GM23338 (cell line): ENCODE data around the gene SPRYD4.

Experiments used
- CREB1 ChIP-seq: fragments of 250-450 bp; sonication (Bioruptor Pico); IDR thresholded peaks from 2 replicates; pipeline ENCODE4 v1.5.0; 2020; ENCODE audit warnings: low read depth, mild to moderate bottlenecking, moderate library complexity
- CTCF ChIP-seq, 2 experiments: fragments of 200-600 bp in 1 of 2; sonication (generic) in 1 of 2; conservative IDR thresholded peaks; 2 replicates each; pipeline versions ENCODE4 v1.5.1 to v1.6.1; 2016 to 2017; ENCODE audit warnings: antibody characterized with exemption in 2 of 2, low read depth in 2 of 2, mild to moderate bottlenecking in 2 of 2, moderate library complexity in 1 of 2
- ETS1 ChIP-seq: IDR thresholded peaks from 2 replicates; pipeline ENCODE4 v1.6.1; 2016; ENCODE audit warnings: antibody characterized with exemption
- EZH2 ChIP-seq: fragments of 200-600 bp; sonication (generic); IDR thresholded peaks from one replicate; pipeline ENCODE4 v1.8.0; 2017; ENCODE audit warnings: antibody characterized with exemption, mild to moderate bottlenecking, low read depth; ENCODE audit not compliant: unreplicated experiment
- EZH2phosphoT487 ChIP-seq: fragments of 200-600 bp; sonication (generic); IDR thresholded peaks from one replicate; pipeline ENCODE4 v1.8.1; 2018; ENCODE audit warnings: antibody characterized with exemption; ENCODE audit not compliant: unreplicated experiment
- NANOG ChIP-seq: IDR thresholded peaks from 2 replicates; pipeline ENCODE4 v1.6.1; 2016; ENCODE audit warnings: antibody characterized with exemption, borderline replicate concordance
- POLR2AphosphoS5 ChIP-seq: IDR thresholded peaks from 2 replicates; pipeline ENCODE4 v1.6.1; 2016; ENCODE audit warnings: antibody characterized with exemption, low read depth
- STAT1 ChIP-seq: IDR thresholded peaks from one replicate; pipeline ENCODE4 v1.6.1; 2016; ENCODE audit warnings: antibody characterized with exemption; ENCODE audit not compliant: unreplicated experiment
- ZNF114 ChIP-seq: fragments of 250-450 bp; sonication (Bioruptor Pico); IDR thresholded peaks from 2 replicates; pipeline ENCODE4 v1.5.0; 2020; ENCODE audit warnings: mild to moderate bottlenecking, moderate library complexity
- ZNF331 ChIP-seq: fragments of 250-450 bp; sonication (Bioruptor Pico); IDR thresholded peaks from 2 replicates; pipeline ENCODE4 v1.5.0; 2020; ENCODE audit warnings: low read depth, mild to moderate bottlenecking, moderate library complexity
- TF ChIP-seq, protein P1 (sequence below): IDR thresholded peaks from one replicate; pipeline ENCODE4 v1.6.1; 2018; ENCODE audit warnings: antibody characterized with exemption; ENCODE audit not compliant: unreplicated experiment
- TF ChIP-seq, protein P2 (sequence below): fragments of 250-450 bp; sonication (Bioruptor Pico); IDR thresholded peaks from 2 replicates; pipeline ENCODE4 v1.5.0; 2020; ENCODE audit warnings: mild to moderate bottlenecking, moderate library complexity

DNA sequence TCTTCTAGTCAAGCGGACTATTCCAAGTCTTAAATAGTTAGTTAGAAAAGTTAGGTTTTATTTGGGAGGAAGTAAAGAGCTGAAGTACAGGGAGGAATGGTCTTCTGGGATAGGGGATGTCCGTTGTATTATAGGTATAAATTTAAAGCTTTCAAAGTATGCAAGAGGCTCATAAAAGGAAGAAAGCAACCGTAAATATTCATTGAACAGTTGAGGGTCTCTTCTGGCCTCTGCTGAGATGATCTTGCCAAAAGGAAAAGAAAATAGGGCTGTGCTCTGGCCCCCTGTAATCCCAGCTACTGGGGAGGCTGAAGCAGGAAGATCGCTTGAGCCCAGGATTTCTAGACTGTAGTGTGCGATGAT is 18.8 kb upstream of the SPRYD4 start:
- TF ChIP-seq CTCF (conservative IDR thresholded peaks at IDR 0.05; ENCODE audit: low read depth in 2 of 2) (no peak), CREB1 (CRISPR knock-in tag) (no peak), EZH2 (no peak), POLR2AphosphoS5 (no peak), EZH2phosphoT487 (no peak), ZNF331 (CRISPR knock-in tag) (no peak), STAT1 (no peak), ZNF114 (no peak), NANOG (no peak), ETS1 (no peak)
- TF ChIP-seq, protein P1, sequence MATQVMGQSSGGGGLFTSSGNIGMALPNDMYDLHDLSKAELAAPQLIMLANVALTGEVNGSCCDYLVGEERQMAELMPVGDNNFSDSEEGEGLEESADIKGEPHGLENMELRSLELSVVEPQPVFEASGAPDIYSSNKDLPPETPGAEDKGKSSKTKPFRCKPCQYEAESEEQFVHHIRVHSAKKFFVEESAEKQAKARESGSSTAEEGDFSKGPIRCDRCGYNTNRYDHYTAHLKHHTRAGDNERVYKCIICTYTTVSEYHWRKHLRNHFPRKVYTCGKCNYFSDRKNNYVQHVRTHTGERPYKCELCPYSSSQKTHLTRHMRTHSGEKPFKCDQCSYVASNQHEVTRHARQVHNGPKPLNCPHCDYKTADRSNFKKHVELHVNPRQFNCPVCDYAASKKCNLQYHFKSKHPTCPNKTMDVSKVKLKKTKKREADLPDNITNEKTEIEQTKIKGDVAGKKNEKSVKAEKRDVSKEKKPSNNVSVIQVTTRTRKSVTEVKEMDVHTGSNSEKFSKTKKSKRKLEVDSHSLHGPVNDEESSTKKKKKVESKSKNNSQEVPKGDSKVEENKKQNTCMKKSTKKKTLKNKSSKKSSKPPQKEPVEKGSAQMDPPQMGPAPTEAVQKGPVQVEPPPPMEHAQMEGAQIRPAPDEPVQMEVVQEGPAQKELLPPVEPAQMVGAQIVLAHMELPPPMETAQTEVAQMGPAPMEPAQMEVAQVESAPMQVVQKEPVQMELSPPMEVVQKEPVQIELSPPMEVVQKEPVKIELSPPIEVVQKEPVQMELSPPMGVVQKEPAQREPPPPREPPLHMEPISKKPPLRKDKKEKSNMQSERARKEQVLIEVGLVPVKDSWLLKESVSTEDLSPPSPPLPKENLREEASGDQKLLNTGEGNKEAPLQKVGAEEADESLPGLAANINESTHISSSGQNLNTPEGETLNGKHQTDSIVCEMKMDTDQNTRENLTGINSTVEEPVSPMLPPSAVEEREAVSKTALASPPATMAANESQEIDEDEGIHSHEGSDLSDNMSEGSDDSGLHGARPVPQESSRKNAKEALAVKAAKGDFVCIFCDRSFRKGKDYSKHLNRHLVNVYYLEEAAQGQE: no peak
- TF ChIP-seq, protein P2, sequence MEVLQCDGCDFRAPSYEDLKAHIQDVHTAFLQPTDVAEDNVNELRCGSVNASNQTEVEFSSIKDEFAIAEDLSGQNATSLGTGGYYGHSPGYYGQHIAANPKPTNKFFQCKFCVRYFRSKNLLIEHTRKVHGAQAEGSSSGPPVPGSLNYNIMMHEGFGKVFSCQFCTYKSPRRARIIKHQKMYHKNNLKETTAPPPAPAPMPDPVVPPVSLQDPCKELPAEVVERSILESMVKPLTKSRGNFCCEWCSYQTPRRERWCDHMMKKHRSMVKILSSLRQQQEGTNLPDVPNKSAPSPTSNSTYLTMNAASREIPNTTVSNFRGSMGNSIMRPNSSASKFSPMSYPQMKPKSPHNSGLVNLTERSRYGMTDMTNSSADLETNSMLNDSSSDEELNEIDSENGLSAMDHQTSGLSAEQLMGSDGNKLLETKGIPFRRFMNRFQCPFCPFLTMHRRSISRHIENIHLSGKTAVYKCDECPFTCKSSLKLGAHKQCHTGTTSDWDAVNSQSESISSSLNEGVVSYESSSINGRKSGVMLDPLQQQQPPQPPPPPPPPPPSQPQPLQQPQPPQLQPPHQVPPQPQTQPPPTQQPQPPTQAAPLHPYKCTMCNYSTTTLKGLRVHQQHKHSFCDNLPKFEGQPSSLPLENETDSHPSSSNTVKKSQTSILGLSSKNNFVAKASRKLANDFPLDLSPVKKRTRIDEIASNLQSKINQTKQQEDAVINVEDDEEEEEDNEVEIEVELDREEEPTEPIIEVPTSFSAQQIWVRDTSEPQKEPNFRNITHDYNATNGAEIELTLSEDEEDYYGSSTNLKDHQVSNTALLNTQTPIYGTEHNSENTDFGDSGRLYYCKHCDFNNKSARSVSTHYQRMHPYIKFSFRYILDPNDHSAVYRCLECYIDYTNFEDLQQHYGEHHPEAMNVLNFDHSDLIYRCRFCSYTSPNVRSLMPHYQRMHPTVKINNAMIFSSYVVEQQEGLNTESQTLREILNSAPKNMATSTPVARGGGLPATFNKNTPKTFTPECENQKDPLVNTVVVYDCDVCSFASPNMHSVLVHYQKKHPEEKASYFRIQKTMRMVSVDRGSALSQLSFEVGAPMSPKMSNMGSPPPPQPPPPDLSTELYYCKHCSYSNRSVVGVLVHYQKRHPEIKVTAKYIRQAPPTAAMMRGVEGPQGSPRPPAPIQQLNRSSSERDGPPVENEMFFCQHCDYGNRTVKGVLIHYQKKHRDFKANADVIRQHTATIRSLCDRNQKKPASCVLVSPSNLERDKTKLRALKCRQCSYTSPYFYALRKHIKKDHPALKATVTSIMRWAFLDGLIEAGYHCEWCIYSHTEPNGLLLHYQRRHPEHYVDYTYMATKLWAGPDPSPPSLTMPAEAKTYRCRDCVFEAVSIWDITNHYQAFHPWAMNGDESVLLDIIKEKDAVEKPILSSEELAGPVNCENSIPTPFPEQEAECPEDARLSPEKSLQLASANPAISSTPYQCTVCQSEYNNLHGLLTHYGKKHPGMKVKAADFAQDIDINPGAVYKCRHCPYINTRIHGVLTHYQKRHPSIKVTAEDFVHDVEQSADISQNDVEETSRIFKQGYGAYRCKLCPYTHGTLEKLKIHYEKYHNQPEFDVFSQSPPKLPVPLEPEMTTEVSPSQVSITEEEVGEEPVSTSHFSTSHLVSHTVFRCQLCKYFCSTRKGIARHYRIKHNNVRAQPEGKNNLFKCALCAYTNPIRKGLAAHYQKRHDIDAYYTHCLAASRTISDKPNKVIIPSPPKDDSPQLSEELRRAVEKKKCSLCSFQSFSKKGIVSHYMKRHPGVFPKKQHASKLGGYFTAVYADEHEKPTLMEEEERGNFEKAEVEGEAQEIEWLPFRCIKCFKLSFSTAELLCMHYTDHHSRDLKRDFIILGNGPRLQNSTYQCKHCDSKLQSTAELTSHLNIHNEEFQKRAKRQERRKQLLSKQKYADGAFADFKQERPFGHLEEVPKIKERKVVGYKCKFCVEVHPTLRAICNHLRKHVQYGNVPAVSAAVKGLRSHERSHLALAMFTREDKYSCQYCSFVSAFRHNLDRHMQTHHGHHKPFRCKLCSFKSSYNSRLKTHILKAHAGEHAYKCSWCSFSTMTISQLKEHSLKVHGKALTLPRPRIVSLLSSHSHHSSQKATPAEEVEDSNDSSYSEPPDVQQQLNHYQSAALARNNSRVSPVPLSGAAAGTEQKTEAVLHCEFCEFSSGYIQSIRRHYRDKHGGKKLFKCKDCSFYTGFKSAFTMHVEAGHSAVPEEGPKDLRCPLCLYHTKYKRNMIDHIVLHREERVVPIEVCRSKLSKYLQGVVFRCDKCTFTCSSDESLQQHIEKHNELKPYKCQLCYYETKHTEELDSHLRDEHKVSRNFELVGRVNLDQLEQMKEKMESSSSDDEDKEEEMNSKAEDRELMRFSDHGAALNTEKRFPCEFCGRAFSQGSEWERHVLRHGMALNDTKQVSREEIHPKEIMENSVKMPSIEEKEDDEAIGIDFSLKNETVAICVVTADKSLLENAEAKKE: no peak
